ENCODE data around the gene SH3GL1.

SH3GL1 gene

DNA sequence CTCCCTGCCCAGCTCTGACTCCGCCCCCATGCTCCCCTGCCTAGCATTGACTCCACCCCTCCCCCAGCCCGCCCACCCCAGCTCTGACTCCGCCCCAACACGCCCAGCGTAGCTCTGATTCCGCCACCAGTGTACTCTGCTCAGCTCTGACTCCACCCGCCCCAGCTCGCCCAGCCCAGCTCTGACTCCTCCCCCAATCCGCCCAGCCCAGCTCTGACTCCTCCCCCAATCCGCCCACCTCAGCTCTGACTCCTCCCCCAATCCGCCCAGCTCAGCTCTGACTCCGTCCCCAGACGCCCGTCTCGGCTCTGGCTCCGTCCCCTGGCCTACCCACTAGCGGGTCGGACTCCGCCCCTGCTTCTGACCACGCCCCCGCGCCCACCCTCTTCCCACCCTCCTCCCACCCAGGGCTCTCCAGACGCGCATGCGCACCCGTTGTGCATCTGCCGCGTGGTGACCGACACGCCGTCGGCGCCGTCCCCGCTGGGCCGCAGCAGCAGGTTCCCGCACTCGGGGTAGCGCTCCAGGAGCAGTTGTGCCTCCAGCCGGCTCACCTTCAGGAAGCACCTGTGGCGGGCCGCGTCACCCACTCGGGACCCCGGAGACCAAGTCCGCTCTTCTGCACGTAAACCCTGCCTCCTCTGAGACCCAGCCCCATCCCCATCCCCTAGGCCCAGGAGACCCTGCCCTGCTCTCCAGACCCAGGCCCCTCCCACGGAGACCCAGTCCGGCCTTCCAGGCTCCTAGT, 71.9 kb downstream of the SH3GL1 start:
- TF ChIP-seq SUZ12 (IDR thresholded peaks at IDR 0.05; ENCODE audit: extremely low read depth, insufficient read depth, insufficient read length), result no peak
- no peak for TF ChIP-seq ZNF274 (IDR thresholded peaks at IDR 0.05; ENCODE audit: low read depth, low read length)
- TF ChIP-seq YY1 (IDR thresholded peaks at IDR 0.05; ENCODE audit: insufficient read depth, insufficient read length), result no peak
- Histone ChIP-seq H3K4me1 (ENCODE audit: insufficient read depth, insufficient read length) (peaks cover 6% of the 10 kb centered on the region), H3K36me3 (ENCODE audit: insufficient read depth, insufficient read length, low read length) (peaks cover 12% of the 10 kb centered on the region), H3K4me3 (ENCODE audit: insufficient read length, low read depth) (peak overlapping the region; percentile 85), H3K27me3 (ENCODE audit: insufficient read depth, insufficient read length) (no peaks in the 10 kb centered on the region), H3K9ac (ENCODE audit: insufficient read length, low read depth) (peak overlapping the region; percentile 93), H3K9me3 (ENCODE audit: insufficient read depth, low read length) (no peaks in the 10 kb centered on the region)
- peak; percentile 94 for DNase-seq (ENCODE audit: low read depth, low spot score)

GRCh38 chr19:4327877-4328242, 72.5 kb downstream of the SH3GL1 start:
- Histone ChIP-seq H3K9ac (ENCODE audit: insufficient read length, low read depth) (peak overlapping the region; percentile 68), H3K27me3 (ENCODE audit: insufficient read depth, insufficient read length) (no peaks in the 10 kb centered on the region)

DNA sequence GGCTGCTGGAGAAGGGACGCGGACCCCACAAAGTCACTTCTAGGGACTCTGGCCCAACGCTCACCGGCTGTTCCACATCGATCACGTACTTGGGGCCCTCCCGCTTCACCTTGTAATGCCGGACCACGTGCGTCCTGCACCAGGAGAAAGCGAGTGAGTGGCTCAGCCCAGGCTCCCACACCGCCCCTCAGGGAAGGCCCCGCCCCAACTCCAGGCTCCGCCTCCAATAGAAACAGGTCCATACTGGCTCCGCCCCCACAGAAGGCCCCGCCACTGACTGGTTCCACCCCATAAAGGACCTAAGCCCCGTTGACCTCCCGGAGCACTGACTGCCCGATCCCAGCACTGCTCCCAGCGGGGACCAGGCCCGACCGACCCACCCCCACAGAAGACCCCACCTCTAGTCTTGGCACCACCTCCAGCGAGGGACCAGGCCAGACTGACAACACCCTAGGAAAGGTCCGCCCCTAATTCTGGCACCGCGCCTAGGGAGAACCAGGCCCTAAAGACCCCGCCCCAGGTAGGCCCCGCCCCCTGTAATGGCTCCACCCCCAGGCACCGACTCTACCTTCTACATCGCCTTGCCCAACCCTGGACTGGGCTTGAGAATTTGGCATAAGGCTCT, 73.0 kb downstream of the SH3GL1 start:
- no peak for TF ChIP-seq ZNF274 (IDR thresholded peaks at IDR 0.05; ENCODE audit: low read depth, low read length)
- no peak for TF ChIP-seq YY1 (IDR thresholded peaks at IDR 0.05; ENCODE audit: insufficient read depth, insufficient read length)
- TF ChIP-seq SUZ12 (IDR thresholded peaks at IDR 0.05; ENCODE audit: extremely low read depth, insufficient read depth, insufficient read length), result no peak
- H3K4me1 ChIP-seq (ENCODE audit: insufficient read depth, insufficient read length), result peaks cover 6% of the 10 kb centered on the region
- peaks cover under 1% of the 10 kb centered on the region; the same call in 1 of the 2 replicates for H3K9me3 ChIP-seq (ENCODE audit: insufficient read depth, low read length)
- peak overlapping the region; percentile 48 for H3K4me3 ChIP-seq (ENCODE audit: insufficient read length, low read depth)
- H3K9ac ChIP-seq (ENCODE audit: insufficient read length, low read depth), result peak overlapping the region; percentile 68
- peak; percentile 89 for DNase-seq (ENCODE audit: low read depth, low spot score)
- peaks cover 18% of the 10 kb centered on the region for H3K36me3 ChIP-seq (ENCODE audit: insufficient read depth, insufficient read length, low read length)
- H3K27me3 ChIP-seq (ENCODE audit: insufficient read depth, insufficient read length), result no peaks in the 10 kb centered on the region

More at GRCh38 chr19:4327877-4328242, 72.5 kb downstream of the SH3GL1 start:
- Histone ChIP-seq H3K9me3 (ENCODE audit: insufficient read depth, low read length) (no peaks in the 10 kb centered on the region), H3K4me1 (ENCODE audit: insufficient read depth, insufficient read length) (peaks cover 6% of the 10 kb centered on the region), H3K36me3 (ENCODE audit: insufficient read depth, insufficient read length, low read length) (peaks cover 16% of the 10 kb centered on the region), H3K4me3 (ENCODE audit: insufficient read length, low read depth) (peak overlapping the region; percentile 42)
- no peak for TF ChIP-seq ZNF274 (IDR thresholded peaks at IDR 0.05; ENCODE audit: low read depth, low read length)
- no peak for TF ChIP-seq YY1 (IDR thresholded peaks at IDR 0.05; ENCODE audit: insufficient read depth, insufficient read length)
- TF ChIP-seq SUZ12 (IDR thresholded peaks at IDR 0.05; ENCODE audit: extremely low read depth, insufficient read depth, insufficient read length), result no peak
- no peak for DNase-seq (ENCODE audit: low read depth, low spot score)

GRCh38 chr19:4326837-4327251, 73.5 kb downstream of the SH3GL1 start:
- peak overlapping the region; percentile 61 for H3K9ac ChIP-seq (ENCODE audit: insufficient read length, low read depth)
- H3K4me3 ChIP-seq (ENCODE audit: insufficient read length, low read depth), result peak overlapping the region; percentile 48
- H3K27me3 ChIP-seq (ENCODE audit: insufficient read depth, insufficient read length), result no peaks in the 10 kb centered on the region
- H3K9me3 ChIP-seq (ENCODE audit: insufficient read depth, low read length), result peaks cover 6% of the 10 kb centered on the region
- TF ChIP-seq YY1 (IDR thresholded peaks at IDR 0.05; ENCODE audit: insufficient read depth, insufficient read length) (no peak), SUZ12 (IDR thresholded peaks at IDR 0.05; ENCODE audit: extremely low read depth, insufficient read depth, insufficient read length) (no peak), ZNF274 (IDR thresholded peaks at IDR 0.05; ENCODE audit: low read depth, low read length) (no peak)
- peaks cover 6% of the 10 kb centered on the region for H3K4me1 ChIP-seq (ENCODE audit: insufficient read depth, insufficient read length)
- DNase-seq (ENCODE audit: low read depth, low spot score), result peak; percentile 40
- H3K36me3 ChIP-seq (ENCODE audit: insufficient read depth, insufficient read length, low read length), result peaks cover 18% of the 10 kb centered on the region

GRCh38 chr19:4326215-4326836, 74.0 kb downstream of the SH3GL1 start:
- peak overlapping the region; percentile 48 for H3K4me3 ChIP-seq (ENCODE audit: insufficient read length, low read depth)
- H3K27me3 ChIP-seq (ENCODE audit: insufficient read depth, insufficient read length), result no peaks in the 10 kb centered on the region
- peaks cover 6% of the 10 kb centered on the region for H3K4me1 ChIP-seq (ENCODE audit: insufficient read depth, insufficient read length)
- peaks cover 11% of the 10 kb centered on the region for H3K9me3 ChIP-seq (ENCODE audit: insufficient read depth, low read length)
- H3K36me3 ChIP-seq (ENCODE audit: insufficient read depth, insufficient read length, low read length), result peaks cover 18% of the 10 kb centered on the region
- peak overlapping the region; percentile 6 for H3K9ac ChIP-seq (ENCODE audit: insufficient read length, low read depth)
- no peak for DNase-seq (ENCODE audit: low read depth, low spot score)
- TF ChIP-seq ZNF274 (IDR thresholded peaks at IDR 0.05; ENCODE audit: low read depth, low read length) (no peak), SUZ12 (IDR thresholded peaks at IDR 0.05; ENCODE audit: extremely low read depth, insufficient read depth, insufficient read length) (no peak), YY1 (IDR thresholded peaks at IDR 0.05; ENCODE audit: insufficient read depth, insufficient read length) (no peak)

GRCh38 chr19:4324228-4324627, 76.1 kb downstream of the SH3GL1 start:
- no peak for DNase-seq (ENCODE audit: low read depth, low spot score)
- H3K9ac ChIP-seq (ENCODE audit: insufficient read length, low read depth), result no peak overlapping the region
- peaks cover 32% of the 10 kb centered on the region for H3K9me3 ChIP-seq (ENCODE audit: insufficient read depth, low read length)
- peaks cover 3% of the 10 kb centered on the region for H3K27me3 ChIP-seq (ENCODE audit: insufficient read depth, insufficient read length)
- peaks cover 6% of the 10 kb centered on the region for H3K4me1 ChIP-seq (ENCODE audit: insufficient read depth, insufficient read length)
- no peak for TF ChIP-seq SUZ12 (IDR thresholded peaks at IDR 0.05; ENCODE audit: extremely low read depth, insufficient read depth, insufficient read length)
- no peak overlapping the region for H3K4me3 ChIP-seq (ENCODE audit: insufficient read length, low read depth)
- peaks cover 15% of the 10 kb centered on the region for H3K36me3 ChIP-seq (ENCODE audit: insufficient read depth, insufficient read length, low read length)

GRCh38 chr19:4323692-4324091, 76.7 kb downstream of the SH3GL1 start:
- DNase-seq (ENCODE audit: low read depth, low spot score), result no peak
- Histone ChIP-seq H3K4me1 (ENCODE audit: insufficient read depth, insufficient read length) (peaks cover 6% of the 10 kb centered on the region), H3K4me3 (ENCODE audit: insufficient read length, low read depth) (no peak overlapping the region), H3K9me3 (ENCODE audit: insufficient read depth, low read length) (peaks cover 37% of the 10 kb centered on the region), H3K27me3 (ENCODE audit: insufficient read depth, insufficient read length) (peaks cover 3% of the 10 kb centered on the region), H3K36me3 (ENCODE audit: insufficient read depth, insufficient read length, low read length) (peaks cover 16% of the 10 kb centered on the region), H3K9ac (ENCODE audit: insufficient read length, low read depth) (no peak overlapping the region)
- TF ChIP-seq YY1 (IDR thresholded peaks at IDR 0.05; ENCODE audit: insufficient read depth, insufficient read length), result no peak
- no peak for TF ChIP-seq ZNF274 (IDR thresholded peaks at IDR 0.05; ENCODE audit: low read depth, low read length)
- no peak for TF ChIP-seq SUZ12 (IDR thresholded peaks at IDR 0.05; ENCODE audit: extremely low read depth, insufficient read depth, insufficient read length)
